ENCODE measurements around the gene MAP2K5. TPM values are rescaled to one million over a fixed set of nuclear protein-coding genes. Genes with fewer than 3 reads are reported as not detected.

MAP2K5 gene
- total and polyA plus RNA-seq, 9 of the 15 experiments (the other 6 are each of a cell fraction or from before 2014, with no cell fraction given), result 0.41 to 16.5 (median 7.5) TPM

GRCh38 chr15:67775998-67776397, 233.5 kb downstream of the MAP2K5 start (continued):
- no peak for TF ChIP-seq ZNF407 (IDR thresholded peaks at IDR 0.05; ENCODE audit: low read depth)
- TF ChIP-seq ATF1 (CRISPR knock-in tag; IDR thresholded peaks at IDR 0.05), result no peak
- no peak for TF ChIP-seq ATF1 (tag; IDR thresholded peaks at IDR 0.05)
- TF ChIP-seq ADNP (tag; IDR thresholded peaks at IDR 0.05), result no peak
- no peak for TF ChIP-seq E2F1 (CRISPR knock-in tag; IDR thresholded peaks at IDR 0.05)
- TF ChIP-seq ZBTB17 (CRISPR knock-in tag; IDR thresholded peaks at IDR 0.05), result no peak
